CD4-positive, alpha-beta T cell treated with Interleukin-10 for 1 hour (primary cell): ENCODE measurements around the gene FADS1.

ENCODE experiments used
- DNase-seq: peaks from one replicate; pipeline ENCODE4 v3.0.0-alpha.2; 2020

Gene FADS1

GRCh38 chr11:61793829-61794204 lies 23.0 kb downstream of the FADS1 start:
- DNase-seq, result no peak

DNA sequence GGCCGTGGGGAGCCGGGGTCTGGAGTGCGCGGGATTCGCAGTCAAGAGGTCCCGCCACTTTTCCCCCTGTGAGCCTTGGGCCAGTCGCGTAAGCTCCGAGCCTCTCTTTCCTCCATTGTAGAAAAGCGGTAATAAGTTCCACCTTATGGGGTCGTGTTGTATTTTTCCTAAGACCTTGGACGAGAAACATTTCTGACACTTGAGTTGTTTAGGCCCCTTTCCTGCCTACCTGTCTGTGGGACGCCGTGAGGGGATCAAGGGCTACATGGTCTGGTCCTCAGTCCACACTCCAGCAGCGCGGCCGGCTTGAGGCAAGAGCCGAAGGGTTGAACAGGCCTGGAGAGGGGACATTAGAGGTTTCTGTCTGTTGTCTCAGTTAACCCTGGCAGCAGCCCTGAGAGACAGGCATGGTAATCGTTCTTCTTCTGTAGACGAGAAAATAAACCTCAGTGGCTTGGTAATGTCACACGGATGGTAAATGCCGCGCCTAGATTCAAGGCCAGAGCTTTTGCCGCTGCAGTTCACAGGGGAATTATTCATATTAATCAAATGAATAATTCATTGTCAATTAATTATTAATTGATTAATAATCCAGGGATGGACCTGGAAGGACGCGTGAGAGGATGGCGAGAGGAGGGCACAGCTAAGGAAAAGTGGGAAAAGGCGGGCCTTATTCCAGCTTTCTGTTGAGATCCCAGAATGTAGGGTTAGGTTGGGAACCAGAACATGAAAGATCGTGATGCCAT lies 23.5 kb downstream of the FADS1 start:
- DNase-seq, result no peak

DNA sequence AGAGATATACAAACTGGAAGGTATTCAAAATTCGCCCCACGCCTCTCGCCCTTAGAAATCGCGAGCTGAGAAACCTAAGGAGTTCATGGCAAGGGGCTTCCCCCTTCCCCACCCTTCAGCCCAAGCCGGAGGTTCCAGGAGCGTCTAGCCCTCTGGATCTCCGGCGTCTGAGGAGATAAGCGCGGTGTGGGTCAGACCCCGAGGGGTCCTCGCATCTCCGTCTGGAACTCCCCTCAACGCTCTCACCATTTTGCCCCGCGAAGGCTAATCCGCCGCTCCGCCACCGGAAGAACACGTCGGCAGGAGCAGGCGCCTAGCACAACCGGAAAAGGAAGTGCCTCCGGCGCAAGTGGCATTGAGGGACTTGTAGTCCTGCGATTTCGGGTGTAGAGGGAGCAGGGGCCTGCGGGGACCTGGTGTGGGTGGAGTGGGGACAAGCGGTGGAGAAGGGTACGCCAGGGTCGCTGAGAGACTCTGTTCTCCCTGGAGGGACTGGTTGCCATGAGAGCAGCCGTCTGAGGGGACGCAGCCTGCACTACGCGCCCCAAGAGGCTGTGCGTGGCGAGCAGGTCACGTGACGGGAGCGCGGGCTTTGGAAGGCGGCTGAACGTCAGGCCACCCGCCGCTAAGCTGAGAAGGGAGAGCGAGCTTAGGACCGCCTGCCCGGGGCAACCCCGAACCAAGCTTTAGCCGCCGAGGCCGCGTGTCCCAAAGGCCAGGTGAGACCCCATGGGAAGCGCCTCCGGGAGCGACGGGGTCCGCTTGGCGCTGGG lies 24.3 kb downstream of the FADS1 start, which contains the start of the genes FEN1 and TMEM258:
TSS of gene FEN1 (plus strand) at position 602 of the 773 bp plus-strand sequence. CDS start 2,451 bp downstream, outside the sequence.
TSS of gene TMEM258 (minus strand) at position 290 of the 773 bp plus-strand sequence. CDS start at position 249, 41 bp downstream.
- DNase-seq, result peak; percentile 89

- peak; percentile 57 for DNase-seq
Measured at GRCh38 chr11:61791737-61792309, 25.0 kb downstream of the FADS1 start.

DNA sequence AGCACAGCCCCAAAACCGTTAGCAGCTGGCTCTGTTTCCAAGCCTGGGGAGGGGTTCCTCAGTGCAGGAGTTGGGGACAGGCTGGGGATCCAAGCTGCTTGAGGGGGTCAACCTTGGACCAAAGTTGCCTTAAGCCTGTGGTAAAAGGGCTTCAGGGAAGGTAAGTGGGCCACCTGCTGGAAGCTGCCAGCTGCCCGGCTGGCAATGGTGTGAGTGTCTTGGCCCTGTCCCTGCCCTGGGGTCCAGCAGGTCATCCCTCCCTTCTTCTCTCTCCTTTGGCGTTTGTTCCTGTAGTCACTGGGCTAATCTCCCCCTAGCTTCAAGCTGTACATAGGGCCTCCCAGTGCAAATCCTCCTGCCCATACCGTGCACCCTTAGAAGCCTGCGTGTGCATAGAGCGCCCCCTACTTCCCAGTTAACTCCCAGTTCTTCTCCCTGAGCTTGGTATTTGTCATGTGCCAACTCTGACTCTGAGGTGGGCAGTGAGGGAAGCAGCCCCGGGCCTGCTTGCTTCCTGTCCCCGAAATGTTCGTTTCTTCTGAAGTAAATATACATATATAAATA lies 28.8 kb downstream of the FADS1 start:
- DNase-seq, result peak; percentile 25

DNA sequence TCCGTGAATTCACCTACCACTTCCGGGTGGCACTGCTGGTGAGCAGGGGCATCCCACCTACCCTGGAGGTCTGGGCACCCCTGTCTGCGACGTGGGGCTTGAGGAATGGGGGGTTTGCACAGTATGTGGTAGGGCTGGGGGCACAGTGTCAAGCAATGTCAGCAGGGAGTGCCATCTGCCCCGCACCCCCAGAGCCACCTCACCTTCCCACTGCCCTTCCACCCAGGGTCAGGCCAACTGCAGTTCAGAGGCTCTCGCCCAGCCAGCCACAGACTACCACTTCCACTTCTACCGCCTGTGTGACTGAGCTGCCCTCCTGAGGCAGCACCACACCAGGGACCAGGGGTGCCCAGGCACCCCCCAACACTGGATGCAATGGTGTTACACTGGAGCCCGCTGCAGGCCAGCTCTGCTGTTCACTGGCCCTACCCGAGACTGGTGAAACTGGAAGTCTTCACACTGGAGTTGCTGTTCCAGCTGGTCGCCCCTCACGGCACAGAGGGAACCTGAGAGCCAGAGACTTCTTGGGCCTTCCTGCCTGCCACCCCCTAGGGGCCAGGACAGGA lies 30.9 kb downstream of the FADS1 start:
- DNase-seq, result no peak

DNA sequence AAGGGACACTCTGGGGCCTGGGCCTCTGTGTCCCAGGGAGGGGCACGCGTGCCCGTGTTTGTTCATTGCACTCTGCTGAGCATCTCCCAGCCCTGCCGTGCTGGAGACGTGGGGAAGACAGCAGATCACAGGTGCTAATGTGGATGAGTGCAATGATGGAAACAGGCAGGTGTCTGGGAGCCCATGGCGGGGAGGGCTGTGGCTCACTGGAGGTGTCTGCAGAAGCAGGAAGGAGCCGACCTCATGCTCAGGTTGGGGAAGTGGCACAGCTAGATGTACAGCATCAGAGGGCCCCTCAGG lies 32.3 kb downstream of the FADS1 start:
- DNase-seq, result no peak

- no peak for DNase-seq
Measured at GRCh38 chr11:61783717-61784505, 32.9 kb downstream of the FADS1 start.

DNA sequence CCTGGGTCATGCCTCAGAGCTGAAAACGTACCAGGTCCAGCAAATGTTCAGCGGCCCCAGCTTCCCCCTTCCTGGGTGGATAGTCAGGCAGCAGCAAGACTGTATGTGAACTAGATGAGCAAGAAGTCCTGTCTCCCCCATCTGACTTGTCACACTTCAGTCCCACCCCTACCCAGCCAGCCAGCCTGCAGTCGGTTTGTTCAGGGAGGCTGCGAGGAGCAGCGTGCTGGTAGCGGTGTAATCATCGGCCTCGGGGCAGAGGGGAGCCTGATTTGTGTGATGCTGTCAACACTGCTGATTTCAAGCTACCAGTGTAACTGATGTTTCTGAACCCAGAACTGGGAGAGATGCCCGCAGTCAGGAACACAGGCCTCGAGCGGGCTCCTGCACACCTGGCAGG lies 34.0 kb downstream of the FADS1 start:
- DNase-seq, result no peak

DNA sequence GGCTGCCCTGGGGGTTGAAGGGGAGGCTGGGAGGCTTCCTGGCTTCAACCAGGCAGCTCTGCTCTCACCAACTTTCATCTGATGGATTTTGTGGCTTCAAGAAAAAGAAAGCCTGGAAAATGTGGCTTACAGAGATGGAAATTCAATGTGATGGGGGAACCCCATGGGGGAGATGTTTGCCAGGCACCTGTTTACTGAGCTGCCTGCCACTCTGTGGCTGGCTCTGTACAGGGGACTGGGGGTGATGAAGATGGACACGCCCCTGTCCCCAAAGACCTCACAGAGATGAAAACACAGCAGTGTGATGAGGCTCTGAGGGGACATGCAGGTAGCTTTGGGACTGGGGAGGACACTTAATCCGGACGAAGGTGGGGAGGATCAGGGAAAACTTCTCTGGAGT lies 34.5 kb downstream of the FADS1 start:
- no peak for DNase-seq

GRCh38 chr11:61781585-61781984 lies 35.2 kb downstream of the FADS1 start:
- DNase-seq, result no peak

GRCh38 chr11:61780581-61781162 lies 36.1 kb downstream of the FADS1 start:
- no peak for DNase-seq

DNA sequence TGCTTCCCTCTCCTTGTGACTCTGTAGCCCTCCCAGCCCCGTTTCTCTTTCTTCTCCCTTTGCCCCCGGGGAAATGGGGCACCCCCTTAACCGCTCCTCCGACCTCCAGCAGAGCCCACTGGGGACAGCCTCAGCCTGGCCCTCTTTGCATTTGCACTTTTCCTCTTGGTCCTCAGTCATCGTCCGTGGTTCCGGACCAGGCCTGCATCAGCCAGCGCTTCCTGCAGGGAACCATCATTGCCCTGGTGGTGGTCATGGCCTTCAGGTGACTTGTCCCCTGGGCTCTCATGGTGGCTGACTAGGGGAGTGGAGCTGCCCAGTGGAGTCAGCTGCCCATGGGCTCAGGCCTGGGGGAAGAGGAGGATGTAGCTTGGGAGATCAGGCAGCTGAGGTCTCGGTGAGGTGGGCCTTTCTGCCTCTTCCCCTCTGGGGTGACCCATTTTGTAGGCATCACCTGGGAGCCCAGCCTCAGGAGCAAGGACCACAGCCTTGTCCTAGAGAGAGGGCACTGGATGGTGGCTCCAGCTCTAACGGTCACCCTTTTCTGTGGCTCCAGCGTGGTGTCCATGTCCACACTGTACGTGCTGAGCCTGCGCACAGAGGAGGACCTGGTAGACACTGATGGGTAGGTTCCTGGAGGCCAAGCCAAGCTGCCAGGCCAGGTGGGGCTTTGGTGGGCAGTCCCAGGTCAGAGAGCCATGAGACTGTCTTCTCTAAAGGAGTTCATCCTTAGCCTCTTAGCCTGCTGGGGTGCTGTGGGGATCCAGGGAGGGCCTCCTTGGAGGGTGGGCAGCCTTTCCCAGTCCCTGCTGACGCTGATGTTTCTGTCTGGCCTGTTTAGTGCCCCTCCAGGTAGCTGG lies 36.9 kb downstream of the FADS1 start:
- DNase-seq, result no peak

DNA sequence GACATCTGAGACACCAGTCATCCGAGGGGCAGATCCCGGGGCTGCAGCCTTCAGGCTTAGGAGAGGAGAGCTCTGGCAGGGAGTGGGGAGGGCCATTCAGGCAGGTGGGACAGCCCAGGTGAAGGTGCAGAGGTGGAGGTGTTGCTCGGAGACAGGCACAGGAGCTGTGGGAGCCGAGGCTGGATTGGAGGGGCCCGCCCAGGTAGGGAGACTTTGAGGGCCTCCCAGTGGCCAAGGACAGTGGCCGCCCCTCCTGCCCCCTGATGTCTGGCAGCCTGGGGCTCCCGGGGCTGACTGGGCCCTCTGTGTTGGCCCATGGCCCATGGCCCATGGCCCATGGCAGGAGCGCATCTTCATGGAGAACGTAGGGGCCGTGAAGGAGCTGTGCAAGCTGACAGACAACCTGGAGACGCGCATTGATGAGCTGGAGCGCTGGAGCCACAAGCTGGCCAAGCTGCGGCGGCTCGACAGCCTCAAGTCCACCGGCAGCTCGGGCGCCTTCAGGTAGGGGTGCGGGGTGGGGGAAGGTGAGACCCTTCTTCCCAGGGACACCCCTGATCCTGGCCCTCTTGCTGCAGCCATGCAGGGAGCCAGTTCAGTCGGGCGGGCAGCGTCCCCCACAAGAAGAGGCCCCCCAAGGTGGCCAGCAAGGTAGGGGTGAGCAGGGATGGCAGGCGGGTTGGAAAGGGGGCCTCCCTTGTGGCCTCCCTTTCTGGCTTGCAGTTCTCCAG lies 37.7 kb downstream of the FADS1 start:
- no peak for DNase-seq

- DNase-seq, result no peak
Measured at GRCh38 chr11:61778357-61778886, 38.4 kb downstream of the FADS1 start.

DNA sequence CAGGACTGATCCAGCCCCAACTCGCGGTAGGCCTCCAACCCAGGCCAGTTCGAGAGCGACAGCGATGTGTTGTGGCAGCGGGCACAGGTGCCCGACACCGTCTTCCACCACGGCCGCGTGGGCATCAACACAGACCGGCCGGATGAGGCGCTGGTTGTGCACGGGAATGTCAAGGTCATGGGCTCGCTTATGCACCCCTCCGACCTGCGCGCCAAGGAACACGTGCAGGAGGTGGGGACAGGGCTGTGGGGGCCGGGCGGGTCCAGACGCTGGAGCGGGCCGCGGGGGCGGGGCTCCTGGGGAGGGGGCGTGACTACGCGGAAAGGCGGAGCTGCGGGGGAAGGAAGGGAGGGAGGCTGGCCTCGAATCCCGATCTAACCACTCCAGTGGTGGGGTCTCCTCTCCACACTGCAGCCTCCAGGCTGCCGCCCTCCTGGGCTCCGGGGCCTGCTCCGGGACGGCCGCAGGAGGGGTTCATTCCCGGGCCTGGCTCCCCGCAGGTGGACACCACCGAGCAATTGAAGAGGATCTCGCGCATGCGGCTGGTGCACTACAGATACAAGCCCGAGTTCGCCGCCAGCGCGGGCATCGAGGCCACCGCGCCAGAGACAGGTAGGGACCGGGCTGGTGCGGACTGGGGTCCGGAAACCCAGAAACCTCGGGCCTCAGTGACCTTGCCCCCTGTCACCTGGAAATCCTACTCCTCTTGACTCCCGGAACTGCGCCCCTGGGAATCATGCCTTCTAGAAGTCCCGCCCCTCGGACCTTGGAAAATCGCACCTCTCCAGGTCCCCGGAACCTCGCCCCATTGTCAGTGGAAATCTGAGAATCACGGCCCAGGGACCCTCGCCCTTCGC lies 39.3 kb downstream of the FADS1 start:
- peak; percentile 78 for DNase-seq

- DNase-seq, result peak; percentile 57
Measured at GRCh38 chr11:61776561-61777075, 40.2 kb downstream of the FADS1 start.

DNA sequence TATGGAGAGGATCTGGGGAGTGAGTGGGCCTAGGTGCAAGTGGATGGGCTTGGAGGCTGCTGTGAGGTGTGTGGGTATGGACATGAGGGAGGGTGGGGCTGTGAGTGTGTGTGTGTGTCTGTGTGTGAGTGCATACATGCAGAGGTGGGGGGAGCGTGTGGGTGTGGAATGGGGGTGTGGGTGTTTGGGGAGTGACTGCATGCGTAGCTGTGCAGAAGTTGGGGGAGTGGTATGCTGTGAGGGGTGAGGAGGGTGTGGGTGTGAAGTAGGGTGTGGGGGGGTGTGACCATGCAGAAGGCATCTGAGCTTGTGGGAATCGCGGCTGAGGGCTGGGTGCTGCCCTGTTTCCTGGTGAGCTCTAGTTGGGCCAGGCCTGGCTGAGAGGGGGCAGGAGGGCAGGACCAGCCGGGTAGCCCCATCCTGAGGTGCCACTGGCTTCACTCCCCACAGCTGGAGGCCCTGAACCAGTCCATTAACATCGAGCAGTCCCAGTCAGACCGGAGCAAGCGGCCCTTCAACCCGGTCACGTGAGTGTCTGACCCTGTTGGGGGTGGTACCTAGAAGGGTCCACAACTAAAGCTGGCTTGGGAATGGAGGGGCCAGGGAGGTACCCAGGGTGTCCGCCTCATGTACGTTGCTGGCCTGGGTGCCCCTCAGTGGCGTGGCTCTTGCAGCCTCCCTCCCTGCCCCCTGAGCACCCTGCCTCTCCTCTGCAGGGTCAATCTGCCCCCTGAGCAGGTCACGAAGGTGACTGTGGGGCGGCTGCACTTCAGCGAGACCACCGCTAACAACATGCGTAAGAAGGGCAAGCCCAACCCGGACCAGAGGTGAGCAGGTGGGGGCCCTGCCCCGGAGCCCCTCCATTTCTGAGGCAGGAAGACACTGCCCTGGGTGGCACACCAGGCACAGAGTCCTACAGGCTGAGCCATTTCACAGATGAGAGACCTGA lies 40.9 kb downstream of the FADS1 start:
- peak; percentile 29 for DNase-seq
